NCI-H2171 treated with DMSO at 0.1 percent for 48 hours (cell line): ENCODE data around the gene PLXDC2.
"Not testable (repeated sequence)": the region's sequence is repeated elsewhere in the genome, so short reads cannot be mapped to it uniquely, and the experiment has no call there.

Experiments used
- DNase-seq: peaks from one replicate; lab custom pipeline; 2025; lab: John Stamatoyannopoulos, UW

Gene PLXDC2

DNA sequence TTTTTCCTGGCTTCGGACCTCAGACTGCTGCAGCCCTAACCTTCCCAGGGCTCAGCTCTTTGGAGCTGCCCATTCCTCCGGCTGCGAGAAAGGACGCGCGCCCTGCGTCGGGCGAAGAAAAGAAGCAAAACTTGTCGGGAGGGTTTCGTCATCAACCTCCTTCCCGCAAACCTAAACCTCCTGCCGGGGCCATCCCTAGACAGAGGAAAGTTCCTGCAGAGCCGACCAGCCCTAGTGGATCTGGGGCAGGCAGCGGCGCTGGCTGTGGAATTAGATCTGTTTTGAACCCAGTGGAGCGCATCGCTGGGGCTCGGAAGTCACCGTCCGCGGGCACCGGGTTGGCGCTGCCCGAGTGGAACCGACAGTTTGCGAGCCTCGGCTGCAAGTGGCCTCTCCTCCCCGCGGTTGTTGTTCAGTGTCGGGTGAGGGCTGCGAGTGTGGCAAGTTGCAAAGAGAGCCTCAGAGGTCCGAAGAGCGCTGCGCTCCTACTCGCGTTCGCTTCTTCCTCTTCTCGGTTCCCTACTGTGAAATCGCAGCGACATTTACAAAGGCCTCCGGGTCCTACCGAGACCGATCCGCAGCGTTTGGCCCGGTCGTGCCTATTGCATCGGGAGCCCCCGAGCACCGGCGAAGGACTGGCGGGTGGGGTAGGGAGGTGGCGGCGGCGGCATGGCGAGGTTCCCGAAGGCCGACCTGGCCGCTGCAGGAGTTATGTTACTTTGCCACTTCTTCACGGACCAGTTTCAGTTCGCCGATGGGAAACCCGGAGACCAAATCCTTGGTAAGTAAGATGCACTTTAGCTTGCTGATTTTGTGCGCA lies at the start of gene PLXDC2:
Gene PLXDC2, plus strand, starts transcription at position 22 of the 820 bp plus-strand sequence.
- no peak for DNase-seq

DNA sequence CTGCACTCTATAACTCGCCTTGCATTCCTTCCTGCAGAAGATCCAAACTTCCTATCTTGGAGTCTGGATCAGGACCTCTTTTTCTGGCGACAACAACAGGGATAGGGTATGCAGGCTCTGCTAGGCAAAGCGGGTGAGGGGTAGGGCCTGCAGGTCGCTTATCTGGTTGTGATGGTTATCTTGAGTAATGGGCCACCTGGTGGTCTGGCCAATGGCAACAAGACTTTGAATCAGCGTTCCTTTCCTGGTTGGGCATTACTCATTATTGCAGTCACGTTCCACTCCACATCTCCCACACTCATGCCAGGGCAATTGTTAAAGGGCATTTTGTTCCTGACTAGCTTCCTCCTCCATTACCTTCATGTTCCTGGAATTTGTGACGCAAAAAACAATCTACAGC lies 48.4 kb upstream of the PLXDC2 start:
- no peak for DNase-seq

DNA sequence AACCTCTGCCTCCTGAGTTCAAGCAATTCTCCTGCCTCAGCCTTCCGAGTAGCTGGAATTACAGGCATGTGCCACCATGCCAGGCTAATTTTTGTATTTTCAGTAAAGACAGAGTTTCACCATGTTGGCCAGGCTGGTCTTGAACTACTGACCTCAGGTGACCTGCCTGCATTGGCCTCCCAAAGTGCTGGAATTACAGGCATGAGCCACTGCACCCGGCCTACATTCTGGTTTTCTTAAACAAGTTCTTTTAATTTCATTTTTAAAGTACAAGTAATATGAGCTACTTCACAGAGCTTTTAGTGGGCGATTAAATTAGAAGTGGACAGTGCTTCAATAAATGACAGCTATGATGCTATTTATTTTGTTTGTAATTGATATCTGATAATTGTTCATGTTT lies 46.4 kb upstream of the PLXDC2 start:
- not testable (repeated sequence) for DNase-seq

DNA sequence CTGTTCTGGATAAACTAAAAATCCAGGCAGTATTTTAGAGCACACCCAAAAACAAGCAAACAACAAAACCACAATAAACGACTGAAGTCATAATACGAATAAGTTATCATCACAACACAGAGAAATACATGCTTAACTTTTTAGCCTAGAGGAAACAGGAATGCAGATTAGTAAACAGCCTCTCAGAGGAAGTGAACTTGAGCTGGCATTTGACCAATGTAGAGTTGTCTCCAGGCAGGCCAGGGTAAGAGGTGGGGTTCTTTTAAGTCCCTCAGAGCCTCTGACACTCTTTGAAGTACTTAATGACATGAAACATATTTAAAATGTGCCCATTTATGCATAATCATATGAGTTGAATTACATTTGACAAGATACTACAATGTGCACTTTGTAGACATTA lies 43.3 kb upstream of the PLXDC2 start:
- DNase-seq: no peak

DNA sequence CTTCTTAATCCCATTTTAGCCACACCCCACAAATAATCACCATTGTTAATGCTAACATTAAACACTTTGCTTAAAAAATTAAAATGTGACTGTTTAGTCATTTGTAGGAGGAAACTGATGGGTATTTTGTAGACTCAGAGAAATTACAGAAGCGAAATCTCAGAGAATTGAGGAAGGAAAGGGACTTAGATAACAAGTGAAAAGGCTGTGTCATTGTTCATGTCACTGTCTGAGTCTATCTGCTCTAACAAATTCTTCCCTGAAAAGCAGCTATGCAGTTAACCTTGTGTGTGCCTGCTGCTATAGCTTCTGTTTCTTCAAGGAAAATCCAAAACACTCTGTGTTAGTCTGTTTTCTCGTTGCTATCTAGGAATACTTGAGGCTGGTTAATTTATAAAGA lies 40.9 kb upstream of the PLXDC2 start:
- no peak for DNase-seq

DNA sequence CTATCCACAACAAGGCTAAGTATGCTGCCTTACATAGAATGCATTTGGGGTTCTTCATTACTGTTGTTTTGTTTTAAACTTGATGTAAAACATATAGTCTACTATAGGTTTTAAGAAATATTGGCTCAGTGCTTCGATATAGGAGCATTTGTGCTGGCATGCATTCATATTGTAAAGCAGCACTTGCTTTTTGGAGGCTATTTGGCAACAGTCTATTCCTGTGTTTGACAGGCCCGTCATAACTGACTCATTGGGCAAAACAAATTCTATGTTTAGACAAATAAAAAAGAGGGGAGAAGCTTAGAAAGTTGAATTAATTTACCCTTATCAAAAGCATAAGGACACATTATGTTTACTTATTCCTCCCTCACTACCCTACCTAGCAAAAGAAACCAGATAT lies 38.4 kb upstream of the PLXDC2 start:
- no peak for DNase-seq

DNA sequence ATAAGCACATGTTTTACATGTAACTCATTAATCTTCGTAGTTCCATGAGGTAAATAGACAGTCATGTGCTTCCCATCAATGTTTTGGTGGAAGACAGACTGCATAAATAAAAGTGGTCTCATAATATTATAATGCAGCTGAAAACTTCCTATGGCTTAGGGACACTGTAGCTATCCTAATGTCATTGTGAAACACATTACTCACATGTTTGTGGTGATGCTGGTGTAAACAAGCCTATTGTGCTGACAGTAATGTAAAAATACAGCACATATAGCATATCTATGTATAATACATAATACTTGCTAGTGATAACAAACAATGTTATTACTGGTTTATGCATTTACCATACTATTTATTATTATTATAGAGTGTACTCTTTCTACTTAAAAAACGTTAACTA lies 37.2 kb upstream of the PLXDC2 start:
- no peak for DNase-seq

DNA sequence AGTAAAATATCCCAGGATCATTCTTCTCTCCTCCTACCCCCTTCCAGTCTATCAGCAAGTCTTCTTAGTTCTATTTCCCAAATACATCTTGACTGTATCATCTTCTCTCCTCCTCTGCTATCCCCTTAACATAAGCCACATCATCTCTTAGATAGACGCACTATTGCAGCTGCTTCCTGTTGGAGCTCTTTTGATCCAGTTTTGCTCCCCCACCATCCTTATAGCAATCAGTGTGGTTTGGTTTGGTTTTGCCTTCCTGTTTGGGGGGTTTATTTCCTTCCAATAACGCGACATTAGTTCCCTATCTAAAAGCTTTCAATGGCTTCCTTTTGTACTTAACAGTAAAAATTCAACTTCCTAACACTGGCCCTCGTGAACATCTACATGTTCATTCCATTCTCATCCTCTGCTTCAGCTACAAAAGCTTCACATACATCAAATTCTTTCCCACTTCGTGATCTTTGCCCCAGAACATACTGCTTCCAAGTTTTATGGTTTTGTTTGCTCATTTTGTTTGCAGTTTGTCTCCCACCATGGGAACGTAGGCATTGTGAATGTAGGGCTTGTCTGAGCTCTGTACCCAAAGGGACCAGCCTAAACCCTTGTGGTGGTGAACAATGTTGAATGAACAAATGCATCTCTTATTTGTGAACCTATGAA lies 33.7 kb upstream of the PLXDC2 start:
- no peak for DNase-seq

DNA sequence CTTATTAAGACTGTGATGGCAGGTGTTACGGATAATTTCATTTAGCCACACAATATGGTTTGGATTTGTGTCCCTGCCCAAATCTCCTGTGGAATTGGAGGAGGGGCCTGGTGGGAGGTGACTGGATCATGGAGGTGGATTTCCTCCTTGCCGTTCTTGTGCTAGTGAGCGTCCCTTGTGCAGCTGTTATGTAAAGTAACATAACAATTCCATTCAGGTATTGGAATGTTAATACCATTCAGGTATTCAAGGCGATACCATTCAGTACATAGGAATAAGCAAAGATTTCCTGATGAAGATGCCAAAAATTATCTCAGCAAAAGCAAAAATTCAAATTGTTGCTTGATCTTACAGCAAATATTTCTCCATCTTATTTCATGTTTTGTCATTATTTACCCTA lies 32.5 kb upstream of the PLXDC2 start:
- no peak for DNase-seq

DNA sequence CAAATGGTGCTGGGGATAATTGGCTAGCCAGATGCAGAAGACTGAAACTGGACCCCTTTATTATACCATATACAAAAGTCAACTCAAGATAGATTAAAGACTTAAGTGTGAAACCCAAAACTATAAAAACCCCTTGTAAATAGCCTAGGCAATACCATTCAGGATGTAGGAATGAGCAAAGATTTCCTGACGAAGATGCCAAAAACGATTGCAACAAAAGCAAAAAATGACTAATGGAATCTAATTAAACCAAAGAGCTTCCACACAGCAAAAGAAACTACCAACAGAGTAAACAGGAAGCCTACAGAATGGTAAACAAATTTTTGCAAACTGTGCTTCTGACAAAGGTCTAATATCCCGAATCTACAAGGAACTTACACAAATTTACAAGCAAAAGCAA lies 30.9 kb upstream of the PLXDC2 start:
- DNase-seq: no peak

DNA sequence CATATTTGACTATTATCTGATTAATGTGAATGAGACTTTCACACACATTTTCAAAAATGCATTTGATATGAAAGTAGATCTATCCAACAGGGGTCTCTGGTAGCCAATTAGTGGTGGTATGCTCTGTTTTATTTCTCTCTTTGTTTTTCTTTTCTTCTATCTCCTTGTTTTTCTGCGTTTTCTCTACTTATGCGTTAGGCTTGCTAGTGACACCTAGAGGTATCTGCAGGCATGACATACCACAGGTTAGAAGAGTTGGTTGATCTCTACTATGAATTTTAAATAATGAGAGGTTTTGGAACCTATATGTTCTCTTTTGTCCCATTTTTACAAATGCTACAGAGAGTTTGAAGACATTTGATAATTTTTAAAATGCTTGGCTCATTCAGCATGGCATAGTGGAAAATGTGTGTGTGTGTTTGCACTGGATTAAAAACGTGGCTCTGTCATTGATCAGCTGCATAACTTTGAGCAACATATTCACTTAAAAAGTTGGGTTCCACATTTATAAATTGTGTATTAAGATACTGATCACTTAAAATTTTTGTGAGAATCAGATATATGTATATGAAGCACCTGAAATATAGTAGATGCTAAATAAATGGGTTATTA lies 28.1 kb upstream of the PLXDC2 start:
- peak; percentile 0 for DNase-seq

DNA sequence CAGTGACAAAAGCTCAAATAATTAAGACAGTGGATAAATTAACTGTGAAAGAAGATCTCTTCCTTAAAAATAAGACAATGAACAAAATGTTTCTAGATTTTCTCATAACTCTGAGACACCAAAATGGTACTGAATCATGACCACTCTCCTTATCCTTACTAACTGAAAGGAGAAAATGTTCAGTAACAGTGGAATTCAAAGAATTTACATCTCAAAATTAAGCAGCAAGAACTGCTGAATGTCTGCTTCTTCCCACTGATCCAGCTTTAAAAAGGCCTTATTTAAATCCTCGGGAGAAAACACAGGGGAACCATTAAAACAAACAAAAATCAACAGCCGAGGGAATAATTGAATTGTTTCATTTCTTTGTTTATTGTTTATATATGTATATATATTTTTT lies 27.3 kb upstream of the PLXDC2 start:
- DNase-seq: no peak

DNA sequence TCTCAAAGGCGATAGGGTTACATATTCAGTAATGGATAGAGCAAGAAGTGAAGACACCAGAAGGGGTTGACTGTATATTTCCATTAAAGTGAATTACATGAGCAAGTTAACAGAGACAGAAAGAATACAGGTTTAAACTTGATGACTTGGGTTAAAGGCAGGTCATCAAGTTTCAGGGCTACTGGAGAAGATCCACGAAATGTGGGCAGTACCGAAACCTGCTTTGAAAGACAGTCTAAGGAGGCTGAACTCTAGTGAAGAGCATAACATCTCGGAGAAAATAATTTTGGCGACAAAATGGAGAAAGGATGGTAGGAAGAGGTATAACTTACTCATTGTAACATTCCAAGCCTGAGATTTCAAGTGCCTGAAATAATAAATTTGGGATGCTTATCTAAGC lies 26.6 kb upstream of the PLXDC2 start:
- no peak for DNase-seq

DNA sequence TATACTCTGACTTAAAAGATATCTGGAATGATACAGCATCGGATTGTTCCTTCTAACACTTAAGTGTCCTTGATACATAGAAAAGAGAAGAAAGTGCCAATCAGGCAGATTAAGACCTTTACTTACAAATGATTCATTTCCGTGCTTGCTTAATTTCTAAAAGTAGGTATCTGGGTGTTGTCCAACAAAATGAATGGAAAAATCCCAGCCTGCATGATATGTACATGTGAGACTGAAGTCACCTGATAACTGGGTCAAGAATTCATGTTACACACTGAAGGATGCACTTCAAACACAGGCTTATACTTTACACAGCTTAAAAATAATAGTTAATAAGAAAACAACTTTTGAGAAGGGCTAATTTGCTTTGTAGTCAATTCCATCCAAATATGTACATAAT lies 25.2 kb upstream of the PLXDC2 start:
- DNase-seq: no peak

DNA sequence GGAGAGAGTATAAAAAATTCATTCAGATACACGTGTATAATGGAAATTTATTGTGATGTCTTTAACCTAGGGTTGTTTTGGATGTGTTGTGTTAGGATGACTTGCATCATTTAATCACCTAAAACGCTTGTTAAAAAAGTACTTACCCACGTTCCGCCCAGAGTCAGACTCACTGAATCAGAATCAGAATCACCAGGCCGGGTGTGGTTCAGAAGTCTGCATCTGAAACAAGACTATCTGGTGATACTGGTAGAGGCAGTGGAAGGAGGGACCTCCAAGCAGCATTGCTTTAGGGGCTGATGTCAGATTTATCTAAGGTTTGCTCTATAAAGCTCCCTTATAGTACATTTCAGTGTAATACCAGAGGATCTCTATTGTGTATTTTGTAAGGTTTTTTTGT lies 20.5 kb upstream of the PLXDC2 start:
- DNase-seq: no peak

DNA sequence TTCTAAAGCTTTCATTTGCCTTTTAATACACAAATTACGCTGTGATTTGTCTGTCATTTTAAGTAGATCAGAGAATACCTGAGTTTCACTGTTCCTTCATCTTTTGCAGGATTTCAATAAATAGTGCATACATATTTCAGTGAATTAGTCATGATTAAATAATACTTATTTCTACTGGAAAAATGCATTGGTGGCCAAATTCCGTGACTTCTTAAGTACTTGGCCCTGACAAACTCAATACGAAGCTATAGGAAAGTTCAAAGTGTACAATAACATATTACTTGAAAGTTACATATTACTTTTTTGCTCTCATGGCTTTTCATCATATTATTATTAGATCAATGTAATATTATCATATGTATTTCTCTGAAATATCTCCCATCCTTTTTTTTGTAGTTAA lies 16.1 kb upstream of the PLXDC2 start:
- no peak for DNase-seq

DNA sequence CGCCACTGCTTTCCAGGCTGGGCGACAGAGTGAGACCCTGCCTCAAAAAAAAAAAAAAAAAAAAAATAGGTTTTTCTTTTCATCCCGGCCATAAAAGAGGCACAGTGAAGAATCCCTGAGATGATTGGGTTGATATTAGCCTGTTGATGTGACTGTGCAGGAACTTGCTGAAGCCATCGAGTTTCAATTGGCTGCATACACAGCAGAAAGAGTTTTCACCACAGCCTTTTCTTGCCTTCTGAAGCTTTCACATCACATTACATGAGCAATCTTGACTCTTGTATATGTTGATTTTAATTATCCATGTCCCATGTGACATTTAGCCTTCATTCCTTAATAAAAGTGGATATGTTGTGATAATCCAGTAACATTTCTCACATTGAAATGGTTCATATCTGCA lies 14.9 kb upstream of the PLXDC2 start:
- no peak for DNase-seq

DNA sequence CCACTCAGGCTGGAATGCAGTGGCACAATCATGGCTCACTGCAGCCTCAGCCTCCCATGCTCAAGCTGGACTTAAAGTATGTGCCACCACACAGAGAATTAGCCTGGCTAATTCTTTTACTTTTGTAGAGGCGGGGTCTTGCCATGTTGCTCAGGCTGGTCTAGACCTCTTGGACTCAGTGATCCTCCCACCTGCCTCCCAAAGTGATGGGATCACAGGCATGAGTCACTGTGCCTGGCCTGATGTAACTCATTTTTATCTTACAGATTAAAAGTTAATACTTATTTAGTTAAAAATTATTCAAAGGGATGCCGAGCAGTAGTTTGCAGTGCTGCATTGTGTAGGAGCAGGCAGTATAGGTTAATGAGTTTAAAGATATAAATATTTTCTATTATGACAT lies 12.6 kb upstream of the PLXDC2 start:
- DNase-seq: no peak

DNA sequence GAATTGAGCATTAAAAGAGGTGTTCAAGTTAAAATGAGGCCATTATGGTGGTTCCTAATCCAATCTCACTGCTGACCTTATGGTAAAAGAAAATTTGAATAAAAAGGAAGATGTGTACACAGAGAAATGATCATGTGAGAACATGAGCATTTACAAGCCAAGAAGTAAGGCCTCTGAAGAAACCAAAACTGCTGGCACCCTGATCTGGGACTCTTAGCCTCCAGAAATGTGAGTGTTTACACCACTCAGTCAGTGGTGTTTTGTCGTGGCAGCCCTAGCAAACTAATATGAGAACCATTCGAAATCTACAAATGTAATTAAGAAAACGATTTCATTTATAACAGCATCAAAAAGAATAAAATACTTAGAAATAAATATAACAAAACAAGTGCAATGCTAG lies 6.8 kb upstream of the PLXDC2 start:
- no peak for DNase-seq

DNA sequence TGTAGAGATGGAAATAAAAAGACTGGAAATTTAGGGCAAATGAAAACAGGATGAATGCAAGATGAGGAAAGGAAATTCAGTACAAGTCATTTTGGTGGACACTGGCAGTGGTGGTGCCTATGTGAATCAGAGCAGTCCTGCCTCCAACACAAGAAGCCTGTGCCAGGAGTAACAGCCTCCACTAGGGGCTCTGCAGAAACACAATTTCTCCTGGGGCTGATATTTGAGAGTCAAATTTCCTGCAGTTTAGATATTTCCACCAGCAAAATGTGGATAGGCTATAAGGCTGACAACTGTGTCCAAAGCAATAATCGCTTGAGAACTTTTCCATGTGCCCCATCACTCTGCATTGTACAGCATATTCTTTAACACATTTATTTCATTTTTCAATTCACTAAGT lies 4.7 kb upstream of the PLXDC2 start:
- no peak for DNase-seq

DNA sequence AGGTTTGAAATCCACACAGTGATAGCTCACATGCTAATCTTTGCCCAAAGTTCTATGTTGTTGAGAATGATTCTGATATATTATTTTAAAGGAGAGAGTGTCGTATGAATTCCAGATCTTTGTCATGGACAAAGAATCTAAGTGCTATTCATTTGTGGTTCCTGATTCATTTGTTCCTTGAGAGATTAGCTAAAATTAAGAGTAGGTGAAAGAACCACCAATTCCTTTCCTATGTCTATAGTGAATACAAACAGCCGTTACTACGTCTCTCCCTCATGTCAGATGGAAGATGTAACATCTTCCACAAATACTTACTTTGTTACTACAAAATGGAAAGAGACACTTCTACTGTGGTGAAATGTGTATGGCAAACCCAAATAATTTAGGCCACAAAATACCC lies 3.3 kb upstream of the PLXDC2 start:
- no peak for DNase-seq

DNA sequence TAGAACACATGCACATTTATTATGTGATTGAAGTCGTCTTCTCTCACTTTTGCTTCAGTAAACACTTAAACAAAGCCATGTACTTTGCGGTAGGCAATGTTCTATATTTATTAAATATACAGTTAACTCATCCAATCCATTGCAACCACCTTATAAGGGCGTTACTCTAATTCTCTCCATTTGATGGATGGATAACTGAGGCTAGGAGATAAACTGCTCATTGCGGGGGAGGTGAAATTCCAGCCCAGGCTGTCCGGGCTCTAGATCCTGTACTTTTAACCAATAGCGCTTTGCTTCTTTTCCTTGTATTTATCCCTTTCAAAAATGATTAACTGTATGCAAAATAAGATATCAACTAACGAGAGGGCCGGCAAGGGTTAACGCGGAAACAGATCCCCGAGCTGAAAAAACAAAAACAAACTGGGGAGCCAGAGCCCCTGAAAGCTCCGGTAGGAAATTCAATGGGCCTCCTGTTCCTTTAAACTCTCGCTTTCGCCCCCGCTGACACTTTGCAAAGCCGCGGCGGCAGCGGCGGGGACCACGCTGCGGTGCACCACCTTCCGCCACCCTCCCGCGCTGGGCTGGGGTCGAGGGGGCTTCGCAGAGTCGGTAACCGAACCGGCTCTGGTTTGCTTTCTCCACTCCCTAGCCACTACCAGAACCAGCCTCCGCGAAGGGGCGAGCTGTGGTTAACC lies 1.0 kb upstream of the PLXDC2 start:
- no peak for DNase-seq
